Keratinocyte (primary cell): ENCODE measurements around the gene CMTR1. TPM values are rescaled to one million over a fixed set of nuclear protein-coding genes. Genes with fewer than 3 reads are reported as not detected.

Source experiments
- DNase-seq: peaks from one replicate; pipeline ENCODE4 v3.0.0-alpha.2; 2011; ENCODE audit warnings: low read depth, missing footprints, low spot score
- FAIRE-seq: peaks from 2 replicates; lab custom pipeline; 2011; peaks lifted over from hg19 to GRCh38; lab: Jason Lieb, UNC
- H2AFZ ChIP-seq: 2 replicates; pipeline ENCODE4 v1.6.0; 2012; ENCODE audit warnings: low read length, control low read depth, inconsistent platforms; ENCODE audit not compliant: control insufficient read depth
- H3K27ac ChIP-seq: 2 replicates; pipeline ENCODE4 v1.5.1; 2011; ENCODE audit warnings: low read length; ENCODE audit not compliant: control insufficient read depth, insufficient read depth
- H3K27me3 ChIP-seq: 3 replicates; pipeline ENCODE4 v1.6.0; 2011; ENCODE audit warnings: low read length; ENCODE audit not compliant: control insufficient read depth, insufficient read depth; ENCODE audit errors: extremely low read depth
- H3K36me3 ChIP-seq, 2 experiments: 2 replicates in 1 of 2; 3 replicates in 1 of 2; pipeline ENCODE4 v1.5.1; 2011; ENCODE audit warnings: low read length in 2 of 2, mild to moderate bottlenecking in 1 of 2; ENCODE audit not compliant: control insufficient read depth in 2 of 2, insufficient read depth in 2 of 2; ENCODE audit errors: extremely low read depth in 1 of 2
- H3K4me1 ChIP-seq: 3 replicates; pipeline ENCODE4 v1.5.1; 2011; ENCODE audit warnings: low read length; ENCODE audit not compliant: control insufficient read depth, insufficient read depth; ENCODE audit errors: extremely low read depth
- H3K4me2 ChIP-seq: 3 replicates; pipeline ENCODE4 v1.6.0; 2011; ENCODE audit warnings: low read depth, low read length; ENCODE audit not compliant: control insufficient read depth, insufficient read depth; ENCODE audit errors: extremely low read depth
- H3K4me3 ChIP-seq, 3 experiments: fragments of 200-600 bp in 1 of 3; sonication (generic) in 1 of 3; 2 replicates in 2 of 3; 3 replicates in 1 of 3; pipeline ENCODE4 v1.5.1; 2011 to 2016; ENCODE audit warnings: low read length in 3 of 3, mild to moderate bottlenecking in 3 of 3, control low read depth in 2 of 3, inconsistent platforms in 1 of 3, low read depth in 1 of 3, mixed read lengths in 1 of 3, mixed run types in 1 of 3, moderate library complexity in 1 of 3; ENCODE audit not compliant: control insufficient read depth in 2 of 3, insufficient read depth in 2 of 3; ENCODE audit errors: extremely low read depth in 1 of 3
- H3K79me2 ChIP-seq: 2 replicates; pipeline ENCODE4 v1.6.0; 2012; ENCODE audit warnings: low read length; ENCODE audit not compliant: control insufficient read depth, insufficient read depth
- H3K9ac ChIP-seq: 3 replicates; pipeline ENCODE4 v1.6.0; 2011; ENCODE audit warnings: low read length; ENCODE audit not compliant: control insufficient read depth, insufficient read depth; ENCODE audit errors: extremely low read depth
- H3K9me1 ChIP-seq: 3 replicates; pipeline ENCODE4 v1.6.0; 2011; ENCODE audit warnings: low read length; ENCODE audit not compliant: control insufficient read depth, insufficient read depth; ENCODE audit errors: extremely low read depth
- H3K9me3 ChIP-seq: 2 replicates; pipeline ENCODE4 v1.5.1; 2012; ENCODE audit warnings: low read depth, low read length; ENCODE audit not compliant: control insufficient read depth
- H4K20me1 ChIP-seq: 3 replicates; pipeline ENCODE4 v1.6.0; 2011; ENCODE audit warnings: low read length; ENCODE audit not compliant: control insufficient read depth, insufficient read depth; ENCODE audit errors: extremely low read depth
- CTCF ChIP-seq, 3 experiments: IDR thresholded peaks in 1 of 3; conservative IDR thresholded peaks in 1 of 3; optimal IDR thresholded peaks in 1 of 3; 2 replicates in 2 of 3; 3 replicates in 1 of 3; pipeline versions ENCODE3 to v1.5.1; 2011; ENCODE audit warnings: low read length in 3 of 3, mild to moderate bottlenecking in 3 of 3, moderate library complexity in 2 of 3, control low read depth in 1 of 3, inconsistent platforms in 1 of 3; ENCODE audit not compliant: insufficient read depth in 2 of 3; ENCODE audit errors: extremely low read depth in 1 of 3
- EZH2 ChIP-seq: IDR thresholded peaks from one replicate; pipeline ENCODE4 v1.6.1; 2012; ENCODE audit warnings: inconsistent platforms, mild to moderate bottlenecking, low read length, moderate library complexity
- dilution Hi-C: fragments of 300-500 bp; cut with MboI; formaldehyde crosslinking; loops from one replicate; pipeline ENCODE4 v1.7.0; 2020; ENCODE audit warnings: low sequenced_read_pairs; ENCODE audit not compliant: extremely low pct_ligation_motif_present
- polyA plus RNA-seq, 5 experiments: library from polyadenylated mRNA; depleted of rRNA in 3 of 5; stranded (reverse) in 3 of 5; stranded (forward) in 1 of 5; unstranded in 1 of 5; fragments of >200 nt; gene quantifications; 1 replicate in 1 of 5; 2 replicates in 3 of 5; 3 replicates in 1 of 5; pipeline versions ENCODE4 v1.2.1 to v1.2.3, GENCODE V29; 2011 to 2012; ENCODE audit warnings: missing spikeins in 2 of 5, low read depth in 1 of 5, low replicate concordance in 1 of 5

The CMTR1 gene
- polyA plus RNA-seq, 1 donor (not counting 4 experiments of a cell fraction or from before 2014, with no cell fraction given) = 24.6 TPM

GRCh38 chr6:37490536-37491170, 57.6 kb downstream of the CMTR1 start:
- H3K9me3 ChIP-seq = no peaks in the 10 kb centered on the region
- dilution Hi-C loops = no loop called here
- H3K4me2 ChIP-seq = no peak overlapping the region
- H3K79me2 ChIP-seq = no peaks in the 10 kb centered on the region
- peaks cover 4% of the 10 kb centered on the region for H3K4me1 ChIP-seq
- DNase-seq (no peak), FAIRE-seq (no peak)
- H3K27me3 ChIP-seq = no peaks in the 10 kb centered on the region
- no peak overlapping the region for H3K27ac ChIP-seq
- H3K4me3 ChIP-seq = no peak overlapping the region
- no peaks in the 10 kb centered on the region for H4K20me1 ChIP-seq
- H3K9ac ChIP-seq = no peak overlapping the region
- TF ChIP-seq EZH2 = no peak
- TF ChIP-seq CTCF (optimal IDR thresholded peaks at IDR 0.05 in 1 of 3, IDR thresholded peaks at IDR 0.05 in 1 of 3, conservative IDR thresholded peaks at IDR 0.05 in 1 of 3; ENCODE audit: extremely low read depth in 1 of 3, insufficient read depth in 2 of 3, low read length in 3 of 3) = no peak
- H3K9me1 ChIP-seq = no peaks in the 10 kb centered on the region
- peaks cover 2 to 4% of the 10 kb centered on the region in 2 experiments for H3K36me3 ChIP-seq
- H2AFZ ChIP-seq = no peak overlapping the region

GRCh38 chr6:37491171-37491829, 58.3 kb downstream of the CMTR1 start:
- dilution Hi-C loops = no loop called here
- Histone ChIP-seq H2AFZ (no peak overlapping the region), H3K4me3 (no peak overlapping the region), H3K9ac (no peak overlapping the region), H3K9me3 (no peaks in the 10 kb centered on the region), H3K4me2 (no peak overlapping the region), H3K4me1 (peaks cover 4% of the 10 kb centered on the region), H3K27ac (no peak overlapping the region), H3K27me3 (no peaks in the 10 kb centered on the region), H3K36me3 (peaks cover 0 to 4% of the 10 kb centered on the region in 2 experiments), H4K20me1 (no peaks in the 10 kb centered on the region), H3K9me1 (no peaks in the 10 kb centered on the region), H3K79me2 (no peaks in the 10 kb centered on the region)
- DNase-seq (no peak), FAIRE-seq (no peak)
- TF ChIP-seq CTCF (optimal IDR thresholded peaks at IDR 0.05 in 1 of 3, IDR thresholded peaks at IDR 0.05 in 1 of 3, conservative IDR thresholded peaks at IDR 0.05 in 1 of 3; ENCODE audit: extremely low read depth in 1 of 3, insufficient read depth in 2 of 3, low read length in 3 of 3) = no peak
- no peak for TF ChIP-seq EZH2
